Muscle layer of colon (tissue), 2 donors: ENCODE measurements around the gene MED25.

Experiments used
- H3K27ac ChIP-seq: one replicate; pipeline ENCODE4 v1.7.0; 2013; ENCODE audit warnings: low read depth, mild to moderate bottlenecking, low read length, moderate library complexity
- H3K27me3 ChIP-seq, 2 donors: one replicate each; pipeline ENCODE4 v1.7.0; 2013; ENCODE audit warnings: low read length in 2 of 2, mild to moderate bottlenecking in 2 of 2; ENCODE audit not compliant: insufficient read depth in 2 of 2, control insufficient read depth in 1 of 2
- H3K36me3 ChIP-seq: one replicate; pipeline ENCODE4 v1.7.0; 2013; ENCODE audit warnings: mild to moderate bottlenecking, low read length; ENCODE audit not compliant: insufficient read depth
- H3K4me1 ChIP-seq: one replicate; pipeline ENCODE4 v1.7.0; 2013; ENCODE audit warnings: mild to moderate bottlenecking, low read length; ENCODE audit not compliant: insufficient read depth
- H3K4me3 ChIP-seq, 2 donors: one replicate each; pipeline ENCODE4 v1.7.0; 2013; ENCODE audit warnings: low read length in 2 of 2, low read depth in 1 of 2, mild to moderate bottlenecking in 1 of 2, moderate library complexity in 1 of 2
- H3K9ac ChIP-seq: one replicate; pipeline ENCODE4 v1.7.0; 2013; ENCODE audit warnings: low read length
- H3K9me3 ChIP-seq: one replicate; pipeline ENCODE4 v1.7.0; 2013; ENCODE audit warnings: mild to moderate bottlenecking, low read length
- donor health status: abdominal sarcoma.
- donor health status: Adenocarcinoma of cecum.

MED25 gene

GRCh38 chr19:49820125-49820524 is 2.0 kb downstream of the MED25 start:
- Histone ChIP-seq H3K9me3 (no peaks in the 10 kb centered on the region), H3K4me3 (no peak overlapping the region), H3K9ac (no peak overlapping the region), H3K27ac (no peak overlapping the region), H3K36me3 (peaks cover 18% of the 10 kb centered on the region), H3K4me1 (peaks cover 13% of the 10 kb centered on the region), H3K27me3 (no peaks in the 10 kb centered on the region)

DNA sequence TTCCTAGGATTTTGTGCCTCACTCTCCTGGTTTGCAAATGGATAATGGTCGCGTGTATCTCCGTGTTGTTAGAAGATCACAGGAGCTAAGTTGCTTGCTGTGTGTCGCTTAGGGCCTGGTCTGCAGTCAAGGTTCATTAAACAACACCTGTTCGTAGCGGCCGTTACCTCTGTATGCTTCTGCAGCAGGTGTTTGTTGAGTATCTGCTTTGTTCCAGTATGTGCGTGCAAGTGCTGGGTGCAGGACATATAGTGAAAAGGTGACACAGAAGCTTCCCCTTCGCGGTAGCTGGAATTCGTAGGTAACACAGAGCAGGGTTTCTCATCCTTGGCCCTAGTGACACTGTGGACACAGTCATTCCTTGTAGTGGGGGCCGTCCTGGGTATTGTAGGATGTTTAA is 5.4 kb downstream of the MED25 start:
- Histone ChIP-seq H3K9me3 (no peaks in the 10 kb centered on the region), H3K4me1 (peaks cover 9% of the 10 kb centered on the region), H3K27me3 (no peaks in the 10 kb centered on the region), H3K9ac (no peak overlapping the region), H3K27ac (no peak overlapping the region), H3K4me3 (no peak overlapping the region), H3K36me3 (peaks cover 22% of the 10 kb centered on the region)

DNA sequence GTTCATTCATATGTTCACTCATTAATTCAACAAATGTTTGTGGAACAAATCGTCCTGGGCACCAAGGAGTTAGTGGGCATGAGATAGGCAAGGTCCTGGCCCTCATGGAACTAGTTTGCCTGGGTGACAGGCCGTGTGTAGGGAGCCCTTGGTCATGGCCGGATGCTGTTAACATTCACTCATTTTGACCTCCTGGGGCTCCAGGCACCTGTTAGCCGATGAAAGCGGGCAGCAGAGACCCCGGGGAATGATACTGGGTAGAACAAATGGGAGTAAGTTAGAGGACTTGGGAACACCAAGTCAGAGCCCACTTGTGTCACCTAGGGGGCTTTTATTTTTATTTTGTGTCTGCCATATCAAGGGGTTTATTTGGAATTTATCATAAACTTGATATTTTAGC is 6.6 kb downstream of the MED25 start:
- H3K27ac ChIP-seq: no peak overlapping the region
- no peak overlapping the region for H3K4me3 ChIP-seq
- H3K36me3 ChIP-seq: peaks cover 26% of the 10 kb centered on the region
- no peaks in the 10 kb centered on the region for H3K9me3 ChIP-seq
- H3K27me3 ChIP-seq: no peaks in the 10 kb centered on the region
- peaks cover under 1% of the 10 kb centered on the region for H3K4me1 ChIP-seq
- no peak overlapping the region for H3K9ac ChIP-seq

GRCh38 chr19:49827034-49827433 is 8.9 kb downstream of the MED25 start:
- H3K27me3 ChIP-seq: no peaks in the 10 kb centered on the region
- H3K4me1 ChIP-seq: no peaks in the 10 kb centered on the region
- no peak overlapping the region for H3K9ac ChIP-seq
- peaks cover 46% of the 10 kb centered on the region for H3K36me3 ChIP-seq
- H3K4me3 ChIP-seq: no peak overlapping the region
- no peaks in the 10 kb centered on the region for H3K9me3 ChIP-seq
- no peak overlapping the region for H3K27ac ChIP-seq

- Histone ChIP-seq H3K9ac (no peak overlapping the region), H3K36me3 (peaks cover 50% of the 10 kb centered on the region), H3K27ac (no peak overlapping the region), H3K4me3 (no peak overlapping the region), H3K4me1 (no peaks in the 10 kb centered on the region), H3K27me3 (no peaks in the 10 kb centered on the region), H3K9me3 (no peaks in the 10 kb centered on the region)
Measured at GRCh38 chr19:49829200-49829599, 11.1 kb downstream of the MED25 start.

DNA sequence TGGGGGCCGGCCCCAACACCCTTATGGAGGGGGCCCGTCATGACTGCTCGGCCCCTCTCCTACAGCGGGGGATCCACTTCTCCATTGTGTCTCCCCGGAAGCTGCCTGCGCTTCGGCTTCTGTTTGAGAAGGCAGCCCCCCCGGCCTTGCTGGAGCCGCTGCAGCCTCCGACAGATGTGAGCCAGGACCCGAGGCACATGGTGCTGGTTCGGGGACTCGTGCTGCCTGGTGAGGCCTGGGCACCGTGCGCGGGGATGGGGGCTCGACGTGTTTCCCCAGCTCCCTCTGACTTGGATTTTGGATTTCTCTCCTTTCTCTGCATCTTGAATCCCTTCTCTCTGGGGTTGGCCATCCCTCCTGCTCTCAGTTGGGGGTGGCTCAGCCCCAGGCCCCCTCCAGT is 11.6 kb downstream of the MED25 start:
- Histone ChIP-seq H3K4me3 (no peak overlapping the region), H3K27me3 (no peaks in the 10 kb centered on the region), H3K9ac (no peak overlapping the region), H3K9me3 (no peaks in the 10 kb centered on the region), H3K4me1 (no peaks in the 10 kb centered on the region), H3K27ac (no peak overlapping the region), H3K36me3 (peaks cover 50% of the 10 kb centered on the region)

DNA sequence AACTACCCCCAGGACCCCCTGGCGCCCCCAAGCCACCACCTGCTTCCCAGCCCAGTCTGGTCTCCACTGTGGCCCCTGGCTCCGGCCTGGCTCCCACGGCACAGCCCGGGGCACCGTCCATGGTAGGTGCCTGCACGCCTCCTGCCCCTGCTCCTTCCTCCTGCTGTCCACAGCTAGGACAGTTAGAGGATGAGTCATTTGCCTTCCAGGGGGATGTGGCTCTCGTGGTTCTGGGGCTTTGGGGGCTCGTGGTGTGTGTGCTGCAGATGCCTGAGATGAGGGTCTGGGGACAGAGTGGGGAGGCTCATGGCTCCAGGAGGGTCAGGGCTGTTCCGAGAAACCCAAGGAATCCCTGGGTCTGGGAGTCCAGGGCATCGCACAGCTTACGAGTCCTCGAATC is 12.7 kb downstream of the MED25 start:
- no peaks in the 10 kb centered on the region for H3K4me1 ChIP-seq
- H3K9ac ChIP-seq: no peak overlapping the region
- H3K36me3 ChIP-seq: peaks cover 61% of the 10 kb centered on the region
- no peaks in the 10 kb centered on the region for H3K9me3 ChIP-seq
- no peak overlapping the region for H3K27ac ChIP-seq
- H3K27me3 ChIP-seq: no peaks in the 10 kb centered on the region
- H3K4me3 ChIP-seq: no peak overlapping the region

- H3K4me1 ChIP-seq: no peaks in the 10 kb centered on the region
- H3K27me3 ChIP-seq: no peaks in the 10 kb centered on the region
- no peak overlapping the region for H3K27ac ChIP-seq
- H3K9me3 ChIP-seq: no peaks in the 10 kb centered on the region
- no peak overlapping the region for H3K4me3 ChIP-seq
- peaks cover 69% of the 10 kb centered on the region for H3K36me3 ChIP-seq
- no peak overlapping the region for H3K9ac ChIP-seq
Measured at GRCh38 chr19:49831592-49831991, 13.5 kb downstream of the MED25 start.

DNA sequence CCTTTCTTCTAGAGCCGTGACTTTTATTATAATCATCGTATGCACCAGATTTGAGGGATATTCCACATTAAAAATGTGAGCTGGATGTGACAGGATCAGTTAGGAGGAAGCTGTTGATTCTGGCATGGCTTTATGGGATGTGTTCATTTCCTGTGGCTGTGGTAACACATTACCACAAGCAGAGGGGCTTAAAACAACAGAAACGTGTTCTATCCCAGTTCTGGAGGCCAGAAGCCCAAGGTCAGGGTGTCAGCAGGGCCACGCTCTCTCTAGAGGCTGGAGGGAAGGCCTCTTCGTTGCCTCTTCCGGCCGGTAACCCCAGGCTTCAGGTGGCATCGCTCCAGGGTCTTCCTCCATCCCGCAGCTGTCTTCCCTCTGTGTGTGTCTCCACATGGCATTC is 14.5 kb downstream of the MED25 start:
- no peaks in the 10 kb centered on the region for H3K27me3 ChIP-seq
- no peak overlapping the region for H3K27ac ChIP-seq
- no peaks in the 10 kb centered on the region for H3K4me1 ChIP-seq
- H3K36me3 ChIP-seq: peaks cover 78% of the 10 kb centered on the region
- no peak overlapping the region for H3K9ac ChIP-seq
- no peak overlapping the region for H3K4me3 ChIP-seq
- no peaks in the 10 kb centered on the region for H3K9me3 ChIP-seq

GRCh38 chr19:49833599-49833998 is 15.5 kb downstream of the MED25 start:
- no peaks in the 10 kb centered on the region for H3K27me3 ChIP-seq
- no peak overlapping the region for H3K9ac ChIP-seq
- H3K36me3 ChIP-seq: peaks cover 84% of the 10 kb centered on the region
- no peaks in the 10 kb centered on the region for H3K9me3 ChIP-seq
- no peak overlapping the region for H3K4me3 ChIP-seq
- no peaks in the 10 kb centered on the region for H3K4me1 ChIP-seq
- H3K27ac ChIP-seq: no peak overlapping the region

- Histone ChIP-seq H3K36me3 (peaks cover 83% of the 10 kb centered on the region), H3K4me3 (no peak overlapping the region), H3K9me3 (no peaks in the 10 kb centered on the region), H3K27ac (no peak overlapping the region), H3K9ac (no peak overlapping the region), H3K27me3 (no peaks in the 10 kb centered on the region), H3K4me1 (no peaks in the 10 kb centered on the region)
Measured at GRCh38 chr19:49835562-49835961, 17.5 kb downstream of the MED25 start.

DNA sequence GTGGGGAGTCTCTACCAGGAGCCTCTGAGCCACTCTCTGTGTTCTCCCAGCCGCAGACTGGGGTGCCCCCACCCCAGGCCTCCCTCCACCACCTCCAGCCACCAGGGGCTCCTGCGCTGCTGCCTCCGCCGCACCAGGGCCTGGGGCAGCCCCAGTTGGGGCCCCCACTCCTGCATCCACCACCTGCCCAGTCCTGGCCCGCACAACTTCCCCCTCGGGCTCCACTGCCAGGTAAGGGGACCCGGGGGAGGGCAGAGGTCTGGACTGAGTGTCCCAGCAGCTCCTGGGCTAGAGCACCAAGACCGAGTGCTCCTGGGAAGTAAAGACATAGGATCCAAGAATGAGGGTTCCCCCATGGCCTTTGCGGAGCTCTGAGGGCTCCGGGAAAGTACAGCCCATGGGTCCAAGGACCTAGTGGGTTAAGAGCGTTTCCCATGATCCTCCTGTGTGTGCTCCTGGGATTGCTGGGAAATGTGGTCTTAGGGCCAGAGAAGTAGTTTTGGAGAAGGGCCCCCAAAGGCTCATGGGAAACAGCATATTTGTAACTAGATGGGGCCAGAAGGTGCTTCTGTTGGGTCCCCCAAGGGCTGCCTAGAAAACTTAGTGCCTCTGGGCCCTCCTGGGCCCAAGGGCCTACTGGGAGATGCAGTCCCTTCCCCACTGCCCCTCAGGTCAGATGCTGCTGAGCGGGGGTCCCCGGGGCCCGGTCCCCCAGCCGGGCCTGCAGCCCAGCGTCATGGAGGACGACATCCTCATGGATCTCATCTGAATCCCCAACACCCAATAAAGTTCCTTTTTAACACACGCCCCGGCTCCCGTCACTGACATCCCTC is 18.3 kb downstream of the MED25 start:
- H3K4me1 ChIP-seq: no peaks in the 10 kb centered on the region
- H3K27ac ChIP-seq: peak overlapping the region; percentile 7
- H3K4me3 ChIP-seq: no peak overlapping the region
- H3K9ac ChIP-seq: no peak overlapping the region
- no peaks in the 10 kb centered on the region for H3K9me3 ChIP-seq
- peaks cover 75% of the 10 kb centered on the region for H3K36me3 ChIP-seq
- H3K27me3 ChIP-seq: no peaks in the 10 kb centered on the region
